Activated CD4-positive, alpha-beta memory T cell treated with anti-CD3 and anti-CD28 coated beads for 36 hours (primary cell): ENCODE results near the gene PRKCD. TPM values are rescaled to one million over a fixed set of nuclear protein-coding genes. Genes with fewer than 3 reads are reported as not detected.

Experiments
- CTCF ChIA-PET: fragments of 350-600 bp; sonication (Branson Sonifier 250); formaldehyde crosslinking; loops from one replicate; lab custom pipeline; 2021; ENCODE audit warnings: antibody characterized with exemption, inconsistent platforms; lab: Charles Lee
- POLR2A ChIA-PET: fragments of 350-600 bp; sonication (Branson Sonifier 250); formaldehyde crosslinking; loops from one replicate; lab custom pipeline; 2021; ENCODE audit warnings: antibody characterized with exemption; lab: Charles Lee
- DNase-seq: peaks from one replicate; pipeline ENCODE4 v3.0.0-alpha.2; 2020
- H3K27ac Mint-ChIP-seq: one replicate; pipeline ENCODE4 v1.8.0; 2021; ENCODE audit warnings: mixed read lengths
- H3K27me3 Mint-ChIP-seq: one replicate; pipeline ENCODE4 v1.8.0; 2021; ENCODE audit warnings: mixed read lengths
- H3K36me3 Mint-ChIP-seq: one replicate; pipeline ENCODE4 v1.8.0; 2021; ENCODE audit warnings: mixed read lengths
- H3K4me1 Mint-ChIP-seq: one replicate; pipeline ENCODE4 v1.8.0; 2021; ENCODE audit warnings: low read depth, mixed read lengths
- H3K4me3 Mint-ChIP-seq: one replicate; pipeline ENCODE4 v1.8.0; 2021; ENCODE audit warnings: mild to moderate bottlenecking, mixed read lengths
- H3K9me3 Mint-ChIP-seq: one replicate; pipeline ENCODE4 v1.8.0; 2021; ENCODE audit warnings: mixed read lengths
- intact Hi-C: fragments of 100-400 bp; cut with micrococcal nuclease; formaldehyde crosslinking; loops from one replicate; pipeline ENCODE4 v1.15.1; 2023
- total RNA-seq, 2 experiments: library from RNA; stranded (reverse); gene quantifications; one replicate each; pipeline ENCODE4 v1.2.3, GENCODE V29; 2021

The PRKCD gene
- total RNA-seq, 2 experiments from 2014 or later, result 23.8 to 25.9 TPM

DNA sequence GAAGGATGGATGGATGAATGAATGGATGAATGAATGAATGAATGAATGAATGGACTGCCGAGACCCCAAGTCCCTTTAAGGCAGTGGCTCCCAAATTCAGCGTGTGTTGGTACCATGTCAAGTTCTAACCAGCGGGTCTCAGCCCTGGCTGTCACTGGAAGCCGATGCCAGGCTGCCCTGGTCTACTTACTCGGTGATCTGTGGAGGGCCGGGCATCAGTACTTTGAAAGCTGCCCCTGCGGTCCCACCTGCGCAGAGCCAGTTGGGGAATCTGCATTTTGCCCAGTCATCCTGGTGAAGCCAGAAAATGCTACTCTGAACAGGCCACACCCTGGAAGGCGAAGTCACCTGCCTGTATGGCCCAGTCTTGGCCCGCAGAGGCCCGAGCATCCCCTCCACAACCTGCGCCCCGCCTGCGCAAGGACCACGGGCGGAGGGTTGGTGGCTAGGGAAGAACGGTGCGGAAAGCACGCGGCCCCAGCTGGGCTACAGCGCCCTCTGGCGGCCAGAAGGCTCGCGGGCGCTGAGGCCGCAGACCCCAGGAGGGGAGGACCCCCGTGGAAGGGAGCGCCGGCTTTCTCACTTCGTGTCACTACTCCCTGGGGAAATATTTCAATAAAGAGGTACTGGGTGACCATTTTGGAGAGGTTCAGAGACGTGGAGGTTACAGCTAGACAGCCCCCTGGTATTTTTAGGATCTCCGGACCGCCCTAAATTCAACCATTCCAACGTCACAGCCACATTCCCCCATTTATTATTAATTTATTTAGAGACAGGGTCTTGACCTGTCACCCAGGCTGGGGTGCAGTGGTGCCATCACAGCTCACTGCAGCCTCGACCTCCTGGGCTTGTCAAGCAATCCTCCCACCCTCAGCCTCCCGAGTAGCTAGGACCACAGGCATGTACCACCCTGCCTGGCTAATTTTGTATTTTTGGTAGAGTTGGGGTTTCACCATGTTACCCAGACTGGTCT, 34.9 kb downstream of the PRKCD start:
- H3K4me3 Mint-ChIP-seq, result no peak overlapping the region
- H3K4me1 Mint-ChIP-seq, result peaks cover 7% of the 10 kb centered on the region

DNA sequence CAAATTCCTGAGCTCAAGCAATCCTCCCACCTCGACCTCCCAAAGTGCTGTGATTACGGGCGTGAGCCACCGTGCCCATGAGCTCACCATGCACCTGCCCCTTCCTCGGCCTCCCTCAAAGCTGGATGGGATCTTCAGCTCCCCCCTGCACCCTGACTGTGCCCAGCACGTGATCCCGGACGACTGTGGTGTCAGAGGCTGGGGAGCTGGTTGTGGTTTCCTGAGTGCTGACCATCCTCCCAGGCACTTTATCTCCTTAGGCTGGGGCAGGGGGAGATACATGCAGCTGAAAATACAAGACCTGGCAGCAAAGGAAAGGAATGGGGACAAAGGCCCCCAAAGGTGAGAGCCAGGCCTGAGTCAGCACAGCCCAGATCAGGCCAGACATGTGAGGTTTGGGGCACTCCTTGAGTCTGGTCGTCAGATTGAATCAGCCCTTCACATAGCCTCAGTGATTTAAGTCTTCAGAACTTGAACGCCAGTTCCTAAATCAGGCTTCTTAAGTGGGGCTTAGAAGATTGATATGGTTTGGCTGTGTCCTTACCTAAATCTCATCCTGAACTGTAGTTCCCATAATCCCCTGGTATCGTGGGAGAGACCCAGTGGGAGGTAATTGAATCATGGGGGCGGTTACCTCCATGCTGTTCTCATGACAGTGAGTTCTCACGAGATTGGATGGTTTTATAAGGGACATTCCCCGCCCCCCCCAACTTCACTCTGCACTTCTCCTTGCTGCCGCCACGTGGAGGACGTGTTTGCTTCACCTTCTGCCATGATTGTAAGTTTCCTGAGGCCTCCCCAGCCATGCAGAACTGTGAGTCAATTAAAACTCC, 35.8 kb downstream of the PRKCD start:
- Mint-ChIP-seq H3K4me1 (peaks cover 7% of the 10 kb centered on the region), H3K9me3 (no peaks in the 10 kb centered on the region), H3K4me3 (no peak overlapping the region), H3K27ac (no peak overlapping the region), H3K36me3 (no peaks in the 10 kb centered on the region), H3K27me3 (no peaks in the 10 kb centered on the region)
- peak; percentile 77 for DNase-seq
- ChIA-PET POLR2A (interaction anchor here (0.9 to 1.2 kb wide), 3 partner anchors 66 to 82 kb away, joined by 3 to 5 read pairs (median 3); no protein-coding TSS in a partner anchor), CTCF (interaction anchor here (0.6 to 5.9 kb wide), 31 partner anchors 12 to 291 kb away, joined by 3 to 141 read pairs (median 5); partner anchors contain the start of gene PRKCD)
- intact Hi-C loops, result loop anchor here (1.0 to 2.0 kb wide), 5 partner anchors 60 to 86 kb away; partner anchors contain the start of genes RFT1 and TKT

More for the DNA sequence above, 34.9 kb downstream of the PRKCD start:
- H3K27me3 Mint-ChIP-seq, result no peaks in the 10 kb centered on the region
- no peak overlapping the region for H3K27ac Mint-ChIP-seq
- peak; percentile 66 for DNase-seq
- intact Hi-C loops, result loop anchor here (1.0 to 2.0 kb wide), 3 partner anchors 61 to 82 kb away; partner anchors contain the start of gene TKT
- ChIA-PET POLR2A (interaction anchor here (0.9 to 1.2 kb wide), 3 partner anchors 59 to 81 kb away, joined by 3 to 5 read pairs (median 4); no protein-coding TSS in a partner anchor), CTCF (interaction anchor here (0.6 to 5.9 kb wide), 39 partner anchors 11 to 623 kb away, joined by 3 to 141 read pairs (median 4); partner anchors contain the start of gene PRKCD)
- no peaks in the 10 kb centered on the region for H3K9me3 Mint-ChIP-seq
- H3K36me3 Mint-ChIP-seq, result no peaks in the 10 kb centered on the region

DNA sequence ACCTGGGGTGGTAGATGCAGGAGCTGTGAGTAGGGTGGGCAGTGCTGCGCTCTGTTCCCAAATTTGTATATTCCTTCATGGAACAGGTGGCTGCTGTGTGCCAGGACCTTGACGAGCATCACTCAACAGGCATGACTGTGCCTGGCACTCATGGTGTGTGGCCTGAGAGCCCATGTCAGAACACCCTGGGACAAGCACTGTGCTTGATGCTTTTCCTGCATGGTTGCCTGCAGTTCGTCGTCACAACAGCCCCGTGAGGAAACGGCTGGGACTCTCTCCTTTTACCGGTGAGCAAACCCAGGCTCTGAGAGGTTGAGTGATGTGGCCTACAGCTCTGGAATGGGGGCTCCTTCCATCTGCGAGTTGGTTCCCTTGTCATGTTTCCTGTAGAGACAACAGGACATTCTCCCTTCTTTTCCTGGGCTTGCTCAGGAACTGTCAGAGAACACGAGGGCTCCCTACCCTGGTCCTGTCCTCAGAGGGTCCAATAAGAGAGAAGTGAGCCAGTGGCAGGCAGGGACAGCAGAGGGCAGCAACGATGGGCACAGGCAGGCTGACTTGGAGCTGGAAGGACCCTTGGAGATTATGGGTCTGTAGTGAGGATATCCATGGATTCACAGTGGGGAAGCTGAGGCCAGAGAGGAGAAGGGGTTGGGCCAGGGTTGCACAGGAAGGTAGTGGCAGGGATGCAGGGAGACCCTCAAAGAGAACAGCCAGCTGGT, 37.4 kb downstream of the PRKCD start:
- H3K27ac Mint-ChIP-seq, result no peak overlapping the region

DNA sequence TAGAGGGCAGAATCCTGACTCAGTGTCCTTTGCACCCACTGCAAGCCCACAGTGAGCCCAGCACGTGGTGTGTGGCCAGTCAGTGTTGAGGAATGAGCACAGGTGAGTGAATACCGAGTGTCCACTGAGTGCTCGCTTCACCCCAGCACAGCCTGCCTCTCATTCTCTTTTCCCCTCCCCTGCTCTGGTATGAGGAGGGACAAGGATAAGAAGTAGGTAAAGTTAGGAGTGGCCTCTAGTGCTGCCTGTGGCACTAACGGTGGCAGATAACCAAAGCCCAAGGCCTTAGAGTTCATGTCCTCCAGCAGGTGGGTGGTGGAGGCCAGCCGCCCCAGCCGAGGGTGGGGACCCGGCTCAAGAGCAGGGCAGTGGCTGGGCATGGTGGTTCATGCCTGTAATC, 38.0 kb downstream of the PRKCD start:
- no peak overlapping the region for H3K4me3 Mint-ChIP-seq
- H3K4me1 Mint-ChIP-seq, result peaks cover 7% of the 10 kb centered on the region
- no peaks in the 10 kb centered on the region for H3K36me3 Mint-ChIP-seq
- no peaks in the 10 kb centered on the region for H3K9me3 Mint-ChIP-seq
- ChIA-PET POLR2A (no interaction called here), CTCF (interaction anchor here (0.6 to 5.9 kb wide), 4 partner anchors 30 to 82 kb away, joined by 3 to 124 read pairs (median 8); no protein-coding TSS in a partner anchor)
- no peak for DNase-seq
- H3K27ac Mint-ChIP-seq, result no peak overlapping the region
- intact Hi-C loops, result no loop called here
- H3K27me3 Mint-ChIP-seq, result no peaks in the 10 kb centered on the region

More for the DNA sequence above, 37.4 kb downstream of the PRKCD start:
- Mint-ChIP-seq H3K4me1 (peaks cover 7% of the 10 kb centered on the region), H3K27me3 (no peaks in the 10 kb centered on the region), H3K9me3 (no peaks in the 10 kb centered on the region), H3K36me3 (no peaks in the 10 kb centered on the region), H3K4me3 (no peak overlapping the region)
- ChIA-PET POLR2A (interaction anchor here (1.2 kb wide), 1 partner anchor 84 kb away, joined by 3 read pairs; no protein-coding TSS in a partner anchor), CTCF (interaction anchor here (0.6 to 5.9 kb wide), 4 partner anchors 29 to 81 kb away, joined by 3 to 124 read pairs (median 8); no protein-coding TSS in a partner anchor)
- intact Hi-C loops, result no loop called here
- no peak for DNase-seq

DNA sequence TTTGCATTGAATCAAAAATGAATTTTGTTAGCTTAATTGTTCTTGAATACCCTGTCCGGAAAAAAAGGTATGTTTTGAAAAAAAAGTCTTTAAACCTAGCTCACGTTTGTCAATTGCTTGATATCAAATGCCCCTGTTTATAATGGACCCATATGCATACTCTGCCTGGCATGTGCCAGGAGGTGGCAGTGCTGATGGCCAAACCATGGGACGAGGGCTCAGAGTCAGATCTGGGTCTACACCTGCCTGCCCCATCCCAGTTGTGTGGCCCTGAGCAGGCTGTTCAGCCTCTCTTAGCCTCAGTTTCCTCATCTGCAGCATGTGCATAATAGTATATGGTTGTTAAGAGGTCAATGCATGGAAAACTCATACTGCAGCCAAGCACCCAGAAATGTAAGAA, 38.8 kb downstream of the PRKCD start:
- Mint-ChIP-seq H3K4me3 (no peak overlapping the region), H3K27ac (no peak overlapping the region), H3K4me1 (peaks cover 7% of the 10 kb centered on the region), H3K9me3 (no peaks in the 10 kb centered on the region), H3K27me3 (no peaks in the 10 kb centered on the region), H3K36me3 (no peaks in the 10 kb centered on the region)
- ChIA-PET POLR2A (interaction anchor here (1.6 kb wide), 1 partner anchor 85 kb away, joined by 6 read pairs; no protein-coding TSS in a partner anchor), CTCF (interaction anchor here (0.6 to 5.9 kb wide), 5 partner anchors 15 to 90 kb away, joined by 3 to 124 read pairs (median 4); no protein-coding TSS in a partner anchor)
- intact Hi-C loops, result no loop called here
- DNase-seq, result no peak

DNA sequence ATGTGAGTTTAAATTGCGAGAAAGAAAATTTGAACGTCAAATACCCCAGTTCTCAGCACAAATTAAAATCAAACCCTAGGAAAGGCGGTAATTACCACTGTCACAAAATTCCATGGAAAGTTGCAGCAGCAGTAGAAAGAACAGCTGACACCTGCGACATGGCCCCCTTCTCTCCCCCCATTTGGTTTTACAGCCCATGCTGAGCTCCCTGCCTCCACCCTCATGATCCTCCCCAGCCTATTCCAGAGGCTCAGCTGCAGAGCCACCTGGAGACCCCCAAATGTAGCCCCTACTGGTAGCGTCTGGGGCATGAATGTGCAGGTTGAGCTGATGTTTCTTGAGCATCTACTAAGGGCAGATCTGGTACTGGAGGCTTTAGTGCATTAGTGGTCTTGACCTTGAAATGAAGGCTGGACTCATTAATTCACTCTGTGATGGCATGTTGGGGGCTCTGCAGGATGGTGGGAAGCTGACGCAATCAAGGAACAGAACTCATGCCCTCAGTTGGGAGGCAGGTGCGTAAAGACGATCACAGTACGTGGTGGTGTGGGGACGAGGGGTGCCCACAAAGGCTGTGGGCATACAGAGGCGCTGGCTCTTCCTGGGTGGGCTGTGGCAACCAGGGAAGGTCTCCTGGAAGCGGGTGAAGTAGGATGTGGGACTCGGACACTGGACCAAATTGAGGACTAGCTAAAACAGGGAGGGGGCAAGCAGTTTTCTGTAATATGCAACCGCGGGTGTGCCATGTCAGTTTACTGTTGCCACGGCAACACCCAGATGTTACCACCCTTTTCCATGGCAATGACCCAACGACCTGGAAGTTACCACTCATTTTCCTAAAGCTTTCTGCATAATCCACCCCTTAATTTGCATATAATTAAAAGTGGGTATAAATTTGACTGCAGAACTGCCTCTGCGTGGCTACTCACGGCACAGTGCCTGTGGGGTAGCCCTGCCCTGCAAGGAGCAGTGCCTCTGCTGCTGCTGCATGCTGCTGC, 39.8 kb downstream of the PRKCD start:
- CTCF ChIA-PET, result interaction anchor here (1.2 kb wide), 1 partner anchor 91 kb away, joined by 4 read pairs; no protein-coding TSS in a partner anchor
- H3K4me3 Mint-ChIP-seq, result no peak overlapping the region
- POLR2A ChIA-PET, result interaction anchor here (1.6 kb wide), 1 partner anchor 86 kb away, joined by 6 read pairs; no protein-coding TSS in a partner anchor

DNA sequence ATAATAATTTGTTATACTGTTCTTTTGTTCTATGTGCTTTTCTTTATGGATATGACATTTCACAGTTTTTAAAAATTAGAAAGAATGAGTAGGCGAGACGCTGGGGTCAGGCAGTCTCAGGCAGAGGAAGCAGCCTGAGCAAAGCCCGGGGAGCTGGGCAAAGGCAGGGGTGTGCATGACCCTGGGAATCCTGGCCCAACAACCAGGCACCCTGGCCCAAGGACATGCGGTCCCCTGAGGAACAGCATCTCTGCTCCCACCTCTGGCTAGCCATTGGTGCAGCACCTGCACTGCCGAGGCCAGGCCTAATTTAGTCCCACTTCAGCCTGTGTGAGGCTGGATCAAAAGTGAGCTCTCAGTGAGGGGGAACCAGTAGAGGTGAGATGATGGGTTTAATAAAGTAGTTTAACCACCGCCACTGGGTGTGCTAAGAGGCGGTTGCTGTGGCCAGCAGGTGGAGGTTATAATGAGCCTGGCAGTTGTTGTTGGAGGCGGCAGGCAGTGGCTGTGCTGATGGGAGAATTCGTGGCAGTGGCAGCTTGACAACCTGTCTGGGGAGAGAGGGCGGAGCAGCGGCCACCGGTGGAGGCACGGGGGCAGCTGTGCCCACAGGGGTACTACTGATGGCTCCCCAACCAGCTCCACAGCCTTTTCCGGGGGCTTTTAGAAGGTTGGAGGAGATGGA, 41.5 kb downstream of the PRKCD start:
- H3K27ac Mint-ChIP-seq, result no peak overlapping the region
- H3K36me3 Mint-ChIP-seq, result no peaks in the 10 kb centered on the region
- intact Hi-C loops, result no loop called here
- H3K9me3 Mint-ChIP-seq, result peaks cover 4% of the 10 kb centered on the region
- ChIA-PET CTCF (interaction anchor here (1.0 kb wide), 1 partner anchor 88 kb away, joined by 3 read pairs; no protein-coding TSS in a partner anchor), POLR2A (no interaction called here)
- H3K4me3 Mint-ChIP-seq, result no peak overlapping the region
- DNase-seq, result no peak
- no peaks in the 10 kb centered on the region for H3K4me1 Mint-ChIP-seq
- H3K27me3 Mint-ChIP-seq, result no peaks in the 10 kb centered on the region

More for the DNA sequence above, 39.8 kb downstream of the PRKCD start:
- Mint-ChIP-seq H3K27ac (no peak overlapping the region), H3K9me3 (no peaks in the 10 kb centered on the region), H3K36me3 (no peaks in the 10 kb centered on the region), H3K4me1 (peaks cover 7% of the 10 kb centered on the region), H3K27me3 (no peaks in the 10 kb centered on the region)
- intact Hi-C loops, result no loop called here
- no peak for DNase-seq

DNA sequence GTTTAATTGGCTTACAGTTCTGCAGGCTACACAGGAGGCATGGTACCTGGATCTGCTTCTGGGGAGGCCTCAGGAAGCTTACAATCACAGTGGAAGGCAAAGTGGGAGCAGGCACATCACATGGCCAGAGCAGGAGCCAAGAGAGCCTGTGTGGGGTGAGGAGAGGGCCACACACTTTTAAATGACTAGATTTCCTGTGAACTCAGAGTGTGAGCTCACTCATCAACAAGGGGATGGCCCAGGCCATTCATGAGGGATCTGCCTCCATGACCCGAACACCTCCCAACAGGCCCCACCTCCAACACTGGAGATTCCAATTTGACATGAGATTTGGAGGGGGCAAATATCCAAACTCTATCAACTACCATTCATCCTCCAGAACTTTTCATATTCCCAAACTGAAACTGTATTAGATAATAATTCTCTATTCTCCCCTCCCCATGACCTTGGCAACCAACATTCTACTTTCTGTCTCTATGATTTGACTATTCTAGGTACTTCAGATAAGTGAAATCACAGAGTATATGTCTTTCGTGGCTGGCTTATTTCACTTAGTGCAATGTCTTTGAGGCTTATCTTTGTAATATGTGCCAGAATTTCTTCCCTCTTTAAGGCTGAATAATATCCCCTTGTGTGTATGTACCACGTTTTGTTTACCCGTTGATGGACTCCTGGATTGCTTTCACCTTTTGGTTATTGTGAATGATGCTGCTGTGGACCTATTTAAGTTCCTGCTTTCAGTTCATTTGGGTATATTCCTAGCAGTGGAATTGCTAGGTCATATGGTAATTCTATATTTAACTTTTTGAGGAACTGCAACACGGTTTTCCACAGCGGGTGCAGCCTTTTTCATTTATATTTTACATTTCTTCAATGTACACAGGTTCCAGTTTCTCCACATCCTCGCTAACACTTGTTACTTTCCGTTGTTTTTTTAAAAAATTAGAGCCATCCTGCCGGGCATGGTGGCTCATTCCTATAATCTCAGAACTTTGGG, 51.0 kb downstream of the PRKCD start:
- ChIA-PET CTCF (interaction anchor here (1.3 to 1.5 kb wide), 2 partner anchors 8 to 77 kb away, joined by 3 to 7 read pairs; no protein-coding TSS in a partner anchor), POLR2A (no interaction called here)
- H3K4me3 Mint-ChIP-seq, result no peak overlapping the region
- peaks cover 17% of the 10 kb centered on the region for H3K9me3 Mint-ChIP-seq
- DNase-seq, result peak; percentile 21
- no peaks in the 10 kb centered on the region for H3K36me3 Mint-ChIP-seq
- H3K27ac Mint-ChIP-seq, result no peak overlapping the region
- H3K27me3 Mint-ChIP-seq, result peaks cover 2% of the 10 kb centered on the region
- H3K4me1 Mint-ChIP-seq, result peaks cover 3% of the 10 kb centered on the region
- intact Hi-C loops, result no loop called here

DNA sequence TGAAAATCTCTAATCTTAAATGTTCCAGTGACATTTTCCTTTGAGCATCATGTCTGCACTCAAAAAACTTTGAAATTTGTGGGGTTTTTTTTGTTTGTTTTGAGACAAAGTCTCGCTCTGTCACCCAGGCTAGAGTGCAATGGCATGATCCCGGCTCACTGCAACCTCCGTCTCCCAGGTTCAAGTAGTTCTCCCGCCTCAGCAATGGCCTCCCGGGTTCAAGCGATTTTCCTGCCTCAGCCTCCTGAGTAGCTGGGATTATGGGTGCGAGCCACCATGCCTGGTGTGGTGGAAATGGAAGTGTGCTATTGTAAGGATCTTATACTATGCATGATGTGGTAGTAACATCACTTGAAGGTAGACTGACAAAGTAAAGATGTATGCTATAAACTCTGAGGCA, 52.3 kb downstream of the PRKCD start:
- ChIA-PET CTCF (no interaction called here), POLR2A (no interaction called here)
- DNase-seq, result no peak
- Mint-ChIP-seq H3K27ac (no peak overlapping the region), H3K9me3 (peaks cover 9% of the 10 kb centered on the region), H3K27me3 (peaks cover 2% of the 10 kb centered on the region), H3K4me1 (peaks cover 3% of the 10 kb centered on the region), H3K4me3 (no peak overlapping the region), H3K36me3 (no peaks in the 10 kb centered on the region)
- intact Hi-C loops, result no loop called here
